Prostate gland (tissue), 2 donors: ENCODE measurements around the gene HAUS3.

Experiments used
- POLR2A ChIP-seq: fragments of 450-650 bp; IDR thresholded peaks from one replicate; pipeline ENCODE4 v1.6.1; 2016; ENCODE audit warnings: antibody characterized with exemption, mild to moderate bottlenecking
- POLR2AphosphoS5 ChIP-seq: sonication (generic); formaldehyde crosslinking; IDR thresholded peaks from one replicate; pipeline ENCODE4 v1.6.1; 2017; ENCODE audit warnings: antibody characterized with exemption
- TF ChIP-seq, protein P1 (sequence below), 4 experiments: fragments of 200-600 bp in 2 of 4; fragments of 450-650 bp in 2 of 4; sonication (generic) in 2 of 4; IDR thresholded peaks; 1 replicate in 3 of 4; 2 replicates in 1 of 4; pipeline ENCODE4 v1.5.1; 2016 to 2019; ENCODE audit warnings: antibody characterized with exemption in 4 of 4, mild to moderate bottlenecking in 2 of 4, moderate library complexity in 2 of 4

DNA sequence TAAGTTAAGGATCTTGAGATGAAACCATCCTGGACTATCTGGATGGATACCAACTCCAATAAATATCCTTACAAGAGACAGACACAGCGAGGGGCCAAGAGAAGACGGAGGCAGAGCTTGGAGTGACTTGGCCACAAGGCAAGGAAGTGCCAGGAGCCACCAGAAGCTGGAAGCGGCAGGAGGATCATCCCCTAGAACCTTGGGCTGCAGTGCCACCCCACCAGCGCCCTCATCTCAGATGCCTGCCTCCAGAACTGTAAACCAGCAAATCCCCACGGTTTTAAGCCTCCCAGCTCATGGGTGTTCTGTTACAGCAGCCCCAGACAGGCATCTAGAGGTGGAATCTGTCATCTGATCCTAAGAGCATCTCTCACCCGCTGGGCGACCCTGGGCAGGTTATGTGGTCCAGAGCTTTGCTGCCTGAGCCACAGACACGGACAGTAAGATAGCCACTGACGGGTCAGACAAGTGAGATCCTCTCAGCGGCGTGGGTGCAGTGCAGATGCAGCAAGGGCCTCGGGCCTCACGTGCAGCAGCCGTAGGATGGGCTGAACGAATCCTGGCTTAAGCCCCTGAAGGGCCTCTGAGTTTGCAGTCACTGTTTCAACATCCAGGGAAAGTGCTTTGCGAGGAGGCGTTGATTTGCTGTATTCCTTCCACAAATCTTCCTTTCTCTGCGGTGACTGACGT is 45.1 kb upstream of the HAUS3 start:
- TF ChIP-seq POLR2A (no peak), POLR2AphosphoS5 (no peak)
- TF ChIP-seq, protein P1, sequence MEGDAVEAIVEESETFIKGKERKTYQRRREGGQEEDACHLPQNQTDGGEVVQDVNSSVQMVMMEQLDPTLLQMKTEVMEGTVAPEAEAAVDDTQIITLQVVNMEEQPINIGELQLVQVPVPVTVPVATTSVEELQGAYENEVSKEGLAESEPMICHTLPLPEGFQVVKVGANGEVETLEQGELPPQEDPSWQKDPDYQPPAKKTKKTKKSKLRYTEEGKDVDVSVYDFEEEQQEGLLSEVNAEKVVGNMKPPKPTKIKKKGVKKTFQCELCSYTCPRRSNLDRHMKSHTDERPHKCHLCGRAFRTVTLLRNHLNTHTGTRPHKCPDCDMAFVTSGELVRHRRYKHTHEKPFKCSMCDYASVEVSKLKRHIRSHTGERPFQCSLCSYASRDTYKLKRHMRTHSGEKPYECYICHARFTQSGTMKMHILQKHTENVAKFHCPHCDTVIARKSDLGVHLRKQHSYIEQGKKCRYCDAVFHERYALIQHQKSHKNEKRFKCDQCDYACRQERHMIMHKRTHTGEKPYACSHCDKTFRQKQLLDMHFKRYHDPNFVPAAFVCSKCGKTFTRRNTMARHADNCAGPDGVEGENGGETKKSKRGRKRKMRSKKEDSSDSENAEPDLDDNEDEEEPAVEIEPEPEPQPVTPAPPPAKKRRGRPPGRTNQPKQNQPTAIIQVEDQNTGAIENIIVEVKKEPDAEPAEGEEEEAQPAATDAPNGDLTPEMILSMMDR (IDR thresholded peaks at IDR 0.05): no peak
